GM18867 (cell line): ENCODE data around the gene OR56A5.
"Not testable (repeated sequence)": the region's sequence is repeated elsewhere in the genome, so short reads cannot be mapped to it uniquely, and the experiment has no call there.

Experiments used
- ATAC-seq: cut with Tn5 transposase; IDR thresholded peaks from one replicate; pipeline ENCODE4 v1.9.1; 2021; ENCODE audit warnings: mild to moderate bottlenecking, moderate library complexity; ENCODE audit not compliant: unreplicated experiment

The OR56A5 gene, protein sequence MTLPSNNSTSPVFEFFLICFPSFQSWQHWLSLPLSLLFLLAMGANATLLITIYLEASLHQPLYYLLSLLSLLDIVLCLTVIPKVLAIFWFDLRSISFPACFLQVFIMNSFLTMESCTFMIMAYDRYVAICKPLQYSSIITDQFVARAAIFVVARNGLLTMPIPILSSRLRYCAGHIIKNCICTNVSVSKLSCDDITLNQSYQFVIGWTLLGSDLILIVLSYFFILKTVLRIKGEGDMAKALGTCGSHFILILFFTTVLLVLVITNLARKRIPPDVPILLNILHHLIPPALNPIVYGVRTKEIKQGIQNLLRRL

DNA sequence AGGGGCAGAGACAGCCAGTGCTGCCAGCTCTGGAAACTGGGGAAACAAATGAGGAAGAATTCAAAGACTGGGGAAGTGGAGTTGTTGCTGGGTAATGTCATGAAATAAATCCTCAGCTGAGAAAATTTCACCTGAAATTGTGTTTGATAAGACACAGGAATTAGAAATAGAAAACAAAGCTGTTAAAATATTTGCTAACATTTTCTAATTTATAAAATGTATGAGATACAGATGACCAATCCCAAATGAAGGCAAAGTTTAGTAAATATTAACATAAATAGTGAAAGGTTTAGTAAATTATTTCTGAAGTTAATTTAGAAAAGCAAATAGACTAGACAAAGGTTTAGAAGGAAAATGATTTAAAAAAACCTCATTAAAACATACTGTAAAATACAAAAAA lies at the start of gene OR56A5:
Gene OR56A5, minus strand, starts transcription at position 101 of the 400 bp plus-strand sequence. Its CDS starts 0 bp downstream, at position 101.
- ATAC-seq, result no peak

- no peak for ATAC-seq
These were observed 44.7 kb upstream of the OR56A5 start for GRCh38 chr11:6013042-6013441.

- no peak for ATAC-seq
These were observed 43.9 kb upstream of the OR56A5 start for GRCh38 chr11:6012035-6012668.

- ATAC-seq, result no peak
These were observed 38.6 kb upstream of the OR56A5 start, which contains the start of gene OR56A4 for GRCh38 chr11:6006846-6007245. TSS of gene OR56A4 (minus strand) at chr11:6006946. CDS start at chr11:6002992, 3,954 bp downstream.

DNA sequence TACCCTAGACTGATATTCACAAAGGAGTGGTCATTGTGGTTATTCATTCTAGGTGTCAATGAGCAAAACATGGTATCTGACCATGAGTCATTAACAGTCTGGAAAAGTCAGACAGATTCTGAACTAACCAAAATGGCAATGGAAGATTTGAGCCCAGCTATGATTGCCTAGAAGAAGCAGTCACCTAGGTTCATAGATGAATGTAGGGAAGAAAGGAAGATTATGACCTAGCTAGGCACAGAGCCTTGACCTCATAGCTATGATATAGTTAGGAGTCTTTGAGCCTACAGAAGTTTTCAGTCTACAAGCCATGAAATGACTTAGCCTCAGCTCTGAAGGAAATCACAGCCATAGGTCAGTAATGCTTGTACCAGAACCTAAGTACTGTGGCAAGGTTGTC lies 38.1 kb upstream of the OR56A5 start:
- no peak for ATAC-seq

DNA sequence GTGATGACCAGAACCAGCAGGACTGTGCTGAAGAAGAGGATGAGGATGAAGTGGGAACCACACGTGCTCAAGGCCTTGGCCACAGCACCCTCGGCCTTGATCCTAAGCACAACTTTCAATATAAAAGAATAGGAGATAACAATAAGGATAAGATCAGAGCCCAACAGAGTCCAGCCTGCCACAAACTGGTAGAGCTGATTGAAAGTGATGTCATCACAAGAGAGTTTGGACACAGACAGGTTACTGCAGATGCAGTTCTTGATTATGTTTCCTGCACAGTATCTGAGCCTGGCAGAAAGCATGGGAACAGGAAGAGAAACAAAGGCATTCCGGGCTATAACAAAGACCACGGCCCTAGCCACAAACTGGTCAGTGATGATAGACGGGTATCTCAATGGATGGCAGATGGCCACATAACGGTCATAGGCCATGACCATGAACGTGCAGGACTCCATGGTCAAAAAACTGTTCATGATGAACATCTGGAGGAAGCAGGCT lies 34.0 kb upstream of the OR56A5 start:
- no peak for ATAC-seq

GRCh38 chr11:5994791-5995190 lies 26.5 kb upstream of the OR56A5 start:
- ATAC-seq, result no peak

GRCh38 chr11:5992604-5993251 lies 24.4 kb upstream of the OR56A5 start:
- peak; percentile 48 for ATAC-seq

- peak; percentile 6 for ATAC-seq
These were observed 23.9 kb upstream of the OR56A5 start for GRCh38 chr11:5992150-5992549.

GRCh38 chr11:5989203-5989602 lies 20.9 kb upstream of the OR56A5 start:
- no peak for ATAC-seq

DNA sequence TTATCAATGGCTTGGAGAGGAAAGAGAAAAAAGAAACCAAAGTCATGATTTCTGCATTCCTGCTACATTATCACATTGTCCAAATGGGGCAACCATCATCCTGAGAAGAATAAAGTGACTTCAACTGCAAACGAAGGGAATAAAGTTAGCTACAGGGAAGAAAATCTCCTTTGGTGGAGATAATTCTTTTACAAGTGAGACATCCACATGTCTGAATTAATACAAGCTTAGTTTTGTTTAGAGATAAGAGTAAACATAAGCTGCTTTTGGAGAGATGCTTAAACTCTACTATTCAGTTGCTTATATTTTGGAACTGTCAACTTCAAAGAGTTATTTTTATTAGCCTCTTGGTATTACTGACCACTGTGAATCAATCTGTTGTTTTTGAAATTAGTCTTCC lies 18.6 kb upstream of the OR56A5 start, which contains the start of gene OR52L1:
Gene OR52L1, minus strand, starts transcription at position 101 of the 400 bp plus-strand sequence. Its CDS starts 55 bp downstream, at position 46.
- no peak for ATAC-seq

GRCh38 chr11:5983443-5983842 lies 15.1 kb upstream of the OR56A5 start:
- ATAC-seq, result no peak

DNA sequence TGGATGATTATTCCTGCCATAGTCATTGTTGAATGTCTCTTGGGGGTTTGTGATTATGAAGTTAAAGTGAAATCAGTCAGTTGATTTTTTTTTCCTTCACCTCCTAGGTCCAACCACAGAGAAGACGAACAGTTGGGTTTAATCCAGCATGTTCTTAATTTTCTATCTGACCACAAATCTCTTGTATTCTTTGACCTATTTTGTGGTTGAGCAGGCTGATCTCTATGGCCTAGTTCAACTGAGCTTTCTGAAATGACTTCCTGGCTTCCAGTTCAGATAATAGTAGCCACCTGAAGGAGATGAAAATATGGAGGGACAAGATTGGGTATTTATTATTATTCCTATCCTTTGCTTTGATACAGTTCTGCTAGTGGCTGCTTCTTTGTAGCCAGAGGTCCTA lies 5.2 kb upstream of the OR56A5 start:
- no peak for ATAC-seq

GRCh38 chr11:5967708-5968107 lies 586 bp downstream of the OR56A5 start:
- ATAC-seq, result no peak

DNA sequence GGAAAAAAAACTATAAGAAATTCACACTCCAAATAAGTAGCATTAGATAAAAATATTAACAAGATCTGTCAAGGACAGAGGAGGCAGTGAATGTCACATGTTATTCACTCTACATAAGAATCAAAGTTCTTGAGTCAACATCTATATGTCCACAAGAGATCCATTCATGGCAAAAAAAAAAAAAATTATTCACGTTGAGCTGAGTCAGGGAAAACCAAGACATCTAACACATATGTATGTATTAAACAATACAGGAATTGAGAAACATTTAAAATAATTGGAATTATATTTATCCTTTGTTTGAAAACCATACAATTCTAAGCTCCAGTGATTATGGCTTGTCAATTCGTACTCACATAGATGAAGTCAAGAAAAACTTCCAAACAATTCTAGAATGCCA lies 1.3 kb downstream of the OR56A5 start:
- no peak for ATAC-seq

GRCh38 chr11:5960704-5961320 lies 7.5 kb downstream of the OR56A5 start:
- not testable (repeated sequence) for ATAC-seq

DNA sequence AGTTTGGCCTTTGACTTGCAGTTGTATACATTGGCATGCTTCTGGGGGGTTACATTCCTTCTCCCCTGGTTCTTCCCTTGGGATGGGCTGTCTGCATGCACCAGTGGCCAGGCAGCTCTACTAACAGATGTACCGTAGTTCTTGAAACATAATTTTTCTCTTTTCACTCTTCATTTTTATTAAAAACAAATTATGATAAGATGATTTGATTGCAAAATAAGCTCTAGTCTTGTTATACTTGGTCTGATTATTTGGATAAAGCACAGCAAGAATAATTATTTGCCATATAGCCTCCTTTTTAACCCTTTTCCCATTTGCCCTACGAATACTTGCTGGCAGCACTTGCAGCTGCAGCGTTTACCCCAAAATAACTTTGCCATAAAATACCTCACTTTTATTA lies 12.7 kb downstream of the OR56A5 start:
- no peak for ATAC-seq

- ATAC-seq, result no peak
These were observed 26.3 kb downstream of the OR56A5 start, which contains the start of gene OR56A3 for GRCh38 chr11:5941951-5942350. TSS of gene OR56A3 (plus strand) at chr11:5942251. CDS start at chr11:5947347, 5,096 bp downstream.

DNA sequence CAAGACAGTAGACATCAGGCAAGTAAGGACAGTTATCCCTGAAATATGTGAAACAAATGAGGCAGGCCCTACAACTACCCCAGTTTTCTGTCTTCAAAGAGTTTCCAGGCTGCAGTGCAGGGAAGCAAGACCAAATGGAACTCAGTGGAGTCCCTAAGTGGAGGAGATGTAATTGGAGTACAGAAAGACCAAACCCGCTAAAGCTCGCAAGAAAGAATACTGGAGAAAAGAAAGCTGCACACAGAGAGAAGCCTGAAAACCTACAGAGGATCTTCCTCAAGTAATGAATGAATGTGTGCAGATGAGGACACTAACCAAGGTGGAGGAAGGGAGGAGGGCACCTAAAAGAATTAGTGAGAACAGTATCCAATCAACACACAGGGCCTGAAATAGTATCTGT lies 27.5 kb downstream of the OR56A5 start:
- no peak for ATAC-seq

- ATAC-seq, result no peak
These were observed 29.7 kb downstream of the OR56A5 start for GRCh38 chr11:5938603-5938965.
